ENCODE results near the gene EPGN.

The EPGN gene

DNA sequence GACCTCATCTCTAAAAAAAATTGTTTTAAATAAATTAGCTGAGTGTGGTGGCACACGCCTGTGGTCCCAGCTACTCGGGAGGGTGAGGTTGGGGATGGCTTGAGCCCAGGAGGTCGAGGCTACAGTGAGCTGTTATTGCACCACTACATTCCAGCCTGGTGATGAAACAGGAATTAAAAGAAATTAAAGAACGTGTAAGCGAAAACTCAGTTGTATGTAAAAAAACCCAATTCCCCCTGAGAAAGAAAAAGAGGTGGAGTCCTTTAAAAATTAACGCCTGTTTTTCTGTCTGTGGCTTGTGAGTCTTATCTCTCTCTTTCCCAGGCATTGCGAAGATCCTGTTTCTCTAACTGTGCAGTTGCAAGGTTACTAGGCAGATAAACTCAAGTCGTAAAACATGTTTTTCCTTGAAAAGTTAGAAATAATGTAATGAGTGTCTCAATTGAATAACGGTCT is 22.1 kb downstream of the EPGN start:
- Histone ChIP-seq H3K9me3 (ENCODE audit: insufficient read depth, low read length) (no peaks in the 10 kb centered on the region), H3K4me2 (ENCODE audit: low read length) (no peak overlapping the region), H4K20me1 (ENCODE audit: insufficient read depth, low read length) (no peaks in the 10 kb centered on the region), H3K79me2 (ENCODE audit: low read length) (no peaks in the 10 kb centered on the region), H3K36me3 (replicated peaks; ENCODE audit: low read depth, low read length) (no peaks in the 10 kb centered on the region), H3K9ac (ENCODE audit: low read length) (no peak overlapping the region), H3K4me3 (ENCODE audit: low read length) (no peak overlapping the region), H3K27ac (ENCODE audit: low read length) (no peak overlapping the region), H3K4me1 (ENCODE audit: low read length) (peaks cover 5% of the 10 kb centered on the region), H3K27me3 (ENCODE audit: low read depth, low read length) (no peaks in the 10 kb centered on the region), H2AFZ (ENCODE audit: low read depth, low read length) (no peak overlapping the region)
- TF ChIP-seq, protein P1, sequence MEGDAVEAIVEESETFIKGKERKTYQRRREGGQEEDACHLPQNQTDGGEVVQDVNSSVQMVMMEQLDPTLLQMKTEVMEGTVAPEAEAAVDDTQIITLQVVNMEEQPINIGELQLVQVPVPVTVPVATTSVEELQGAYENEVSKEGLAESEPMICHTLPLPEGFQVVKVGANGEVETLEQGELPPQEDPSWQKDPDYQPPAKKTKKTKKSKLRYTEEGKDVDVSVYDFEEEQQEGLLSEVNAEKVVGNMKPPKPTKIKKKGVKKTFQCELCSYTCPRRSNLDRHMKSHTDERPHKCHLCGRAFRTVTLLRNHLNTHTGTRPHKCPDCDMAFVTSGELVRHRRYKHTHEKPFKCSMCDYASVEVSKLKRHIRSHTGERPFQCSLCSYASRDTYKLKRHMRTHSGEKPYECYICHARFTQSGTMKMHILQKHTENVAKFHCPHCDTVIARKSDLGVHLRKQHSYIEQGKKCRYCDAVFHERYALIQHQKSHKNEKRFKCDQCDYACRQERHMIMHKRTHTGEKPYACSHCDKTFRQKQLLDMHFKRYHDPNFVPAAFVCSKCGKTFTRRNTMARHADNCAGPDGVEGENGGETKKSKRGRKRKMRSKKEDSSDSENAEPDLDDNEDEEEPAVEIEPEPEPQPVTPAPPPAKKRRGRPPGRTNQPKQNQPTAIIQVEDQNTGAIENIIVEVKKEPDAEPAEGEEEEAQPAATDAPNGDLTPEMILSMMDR (IDR thresholded peaks at IDR 0.05; ENCODE audit: low read depth, low read length) = no peak
- no peak for TF ChIP-seq EZH2phosphoT487 (IDR thresholded peaks at IDR 0.05; ENCODE audit: low read depth)

DNA sequence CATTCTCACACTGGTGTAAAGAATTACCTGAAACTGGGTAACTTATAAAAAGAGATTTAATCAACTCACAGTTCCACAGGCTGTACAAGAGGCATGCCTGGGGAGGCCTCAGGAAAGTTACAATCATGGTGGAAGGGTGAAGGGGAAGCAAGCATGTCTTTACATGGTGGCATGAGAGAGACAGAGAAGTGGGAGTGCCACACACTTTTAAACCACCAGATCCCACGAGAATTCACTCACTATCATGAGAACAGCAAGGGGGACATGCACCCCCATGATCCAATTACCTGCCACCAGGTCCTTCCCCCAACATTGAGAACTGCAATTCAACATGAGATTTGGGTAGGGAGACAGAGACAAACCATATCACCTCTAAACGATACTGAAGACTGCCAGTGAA is 23.0 kb downstream of the EPGN start:
- Histone ChIP-seq H3K79me2 (ENCODE audit: low read length) (no peaks in the 10 kb centered on the region), H3K9ac (ENCODE audit: low read length) (no peak overlapping the region), H3K4me2 (ENCODE audit: low read length) (no peak overlapping the region), H3K4me1 (ENCODE audit: low read length) (peaks cover 14% of the 10 kb centered on the region), H2AFZ (ENCODE audit: low read depth, low read length) (no peak overlapping the region), H3K27ac (ENCODE audit: low read length) (no peak overlapping the region), H4K20me1 (ENCODE audit: insufficient read depth, low read length) (no peaks in the 10 kb centered on the region), H3K27me3 (ENCODE audit: low read depth, low read length) (no peaks in the 10 kb centered on the region), H3K36me3 (replicated peaks; ENCODE audit: low read depth, low read length) (no peaks in the 10 kb centered on the region), H3K4me3 (ENCODE audit: low read length) (no peak overlapping the region), H3K9me3 (ENCODE audit: insufficient read depth, low read length) (no peaks in the 10 kb centered on the region)
- TF ChIP-seq, protein P1 (IDR thresholded peaks at IDR 0.05; ENCODE audit: low read depth, low read length) = no peak
- no peak for TF ChIP-seq EZH2phosphoT487 (IDR thresholded peaks at IDR 0.05; ENCODE audit: low read depth)

DNA sequence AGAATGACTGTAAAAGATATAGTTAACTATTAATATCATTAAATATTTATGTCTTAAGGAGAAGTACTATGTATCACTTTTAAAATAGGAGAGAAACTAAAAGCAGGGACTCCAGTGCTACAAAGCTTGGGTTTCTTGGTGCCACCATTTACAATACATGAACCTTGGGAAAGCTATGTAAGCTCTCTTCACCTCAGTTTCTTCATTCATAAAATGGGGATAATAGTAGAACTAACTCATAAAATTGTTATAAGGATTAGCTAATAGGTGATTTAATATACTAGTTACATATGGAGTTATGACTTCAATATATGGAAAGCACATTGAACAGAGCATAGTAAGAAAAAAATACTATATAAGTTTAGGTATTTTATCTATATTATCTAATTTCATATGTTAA is 23.7 kb downstream of the EPGN start:
- Histone ChIP-seq H2AFZ (ENCODE audit: low read depth, low read length) (no peak overlapping the region), H3K36me3 (replicated peaks; ENCODE audit: low read depth, low read length) (no peaks in the 10 kb centered on the region), H3K27ac (ENCODE audit: low read length) (no peak overlapping the region), H3K4me1 (ENCODE audit: low read length) (peaks cover 14% of the 10 kb centered on the region), H4K20me1 (ENCODE audit: insufficient read depth, low read length) (no peaks in the 10 kb centered on the region), H3K79me2 (ENCODE audit: low read length) (no peaks in the 10 kb centered on the region), H3K4me2 (ENCODE audit: low read length) (no peak overlapping the region), H3K4me3 (ENCODE audit: low read length) (no peak overlapping the region), H3K9ac (ENCODE audit: low read length) (no peak overlapping the region), H3K27me3 (ENCODE audit: low read depth, low read length) (no peaks in the 10 kb centered on the region), H3K9me3 (ENCODE audit: insufficient read depth, low read length) (no peaks in the 10 kb centered on the region)
- TF ChIP-seq EZH2phosphoT487 (IDR thresholded peaks at IDR 0.05; ENCODE audit: low read depth) = no peak
- TF ChIP-seq, protein P1 (IDR thresholded peaks at IDR 0.05; ENCODE audit: low read depth, low read length) = no peak

DNA sequence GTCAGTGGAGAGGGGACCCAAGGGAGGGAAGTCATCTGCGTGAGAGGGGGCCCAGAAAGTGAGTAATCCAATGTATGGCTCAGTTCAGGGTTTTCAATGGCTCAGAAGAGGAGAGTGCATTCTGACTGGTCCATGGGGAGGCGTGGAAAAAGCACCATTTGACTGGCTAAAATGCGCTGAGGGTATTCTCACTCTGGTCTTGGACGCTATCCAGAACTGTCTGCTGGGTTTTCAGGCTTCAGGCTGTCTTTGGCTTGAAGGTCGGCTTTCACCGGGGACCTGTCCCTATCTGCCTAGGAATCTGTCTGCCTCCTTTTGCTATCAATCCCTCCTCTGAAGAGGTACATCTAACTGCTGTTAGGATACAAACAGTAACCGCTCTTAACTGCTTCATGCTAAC is 26.4 kb downstream of the EPGN start:
- no peak overlapping the region for H3K27ac ChIP-seq (ENCODE audit: low read length)
- H3K27me3 ChIP-seq (ENCODE audit: low read depth, low read length) = no peaks in the 10 kb centered on the region; the same call in 1 of the 2 replicates
- H3K4me1 ChIP-seq (ENCODE audit: low read length) = peaks cover 18% of the 10 kb centered on the region
- H3K79me2 ChIP-seq (ENCODE audit: low read length) = no peaks in the 10 kb centered on the region
- no peaks in the 10 kb centered on the region for H3K36me3 ChIP-seq (replicated peaks; ENCODE audit: low read depth, low read length)
- H2AFZ ChIP-seq (ENCODE audit: low read depth, low read length) = no peak overlapping the region
- H4K20me1 ChIP-seq (ENCODE audit: insufficient read depth, low read length) = no peaks in the 10 kb centered on the region
- no peak for TF ChIP-seq EZH2phosphoT487 (IDR thresholded peaks at IDR 0.05; ENCODE audit: low read depth)
- TF ChIP-seq, protein P1 (IDR thresholded peaks at IDR 0.05; ENCODE audit: low read depth, low read length) = no peak
- H3K4me2 ChIP-seq (ENCODE audit: low read length) = no peak overlapping the region
- H3K4me3 ChIP-seq (ENCODE audit: low read length) = no peak overlapping the region
- H3K9me3 ChIP-seq (ENCODE audit: insufficient read depth, low read length) = no peaks in the 10 kb centered on the region
- no peak overlapping the region for H3K9ac ChIP-seq (ENCODE audit: low read length)

Measured in OCI-LY3 (cell line).